A673 (cell line): ENCODE data around the gene ELK3. TPM values are rescaled to one million over a fixed set of nuclear protein-coding genes. Genes with fewer than 3 reads are reported as not detected.
A peak's percentile ranks its signal among the peaks of the same experiment; 100 is the strongest.

Experiments used
- BruUV-seq: library from RNA; stranded (reverse); fragments of 400-500 nt; replicated peaks from 2 replicates; lab custom pipeline; 2021; lab: Mats Ljungman, UMichigan
- CTCF ChIA-PET: fragments of 300-600 bp; sonication (Branson Sonifier 250); formaldehyde crosslinking; loops from one replicate; lab custom pipeline; 2022; ENCODE audit warnings: antibody characterized with exemption; lab: Charles Lee
- POLR2A ChIA-PET: fragments of 300-600 bp; sonication (Branson Sonifier 250); formaldehyde crosslinking; loops from one replicate; lab custom pipeline; 2022; ENCODE audit warnings: antibody characterized with exemption; ENCODE audit not compliant: low non-redundant PET; lab: Charles Lee
- DNase-seq: peaks from one replicate; pipeline ENCODE4 v3.0.0-alpha.2; 2015; ENCODE audit warnings: low spot score
- H3K27ac ChIP-seq: fragments of 200-600 bp; sonication (generic); 2 replicates; pipeline ENCODE4 v1.5.1; 2016; ENCODE audit warnings: mixed run types, low read depth, mild to moderate bottlenecking, mixed read lengths, antibody characterized with exemption, low read length; ENCODE audit not compliant: poor library complexity, severe bottlenecking
- H3K27me3 ChIP-seq: fragments of 200-600 bp; sonication (generic); replicated peaks from 2 replicates; pipeline ENCODE4 v1.6.1; 2017; ENCODE audit warnings: mixed run types, low read depth, mild to moderate bottlenecking, mixed read lengths, antibody characterized with exemption, low read length; ENCODE audit not compliant: insufficient read depth, poor library complexity
- H3K36me3 ChIP-seq: fragments of 200-600 bp; sonication (generic); 2 replicates; pipeline ENCODE4 v1.6.1; 2016; ENCODE audit warnings: mixed run types, mild to moderate bottlenecking, mixed read lengths, antibody characterized with exemption, low read length; ENCODE audit not compliant: insufficient read depth, poor library complexity, severe bottlenecking
- H3K4me1 ChIP-seq: fragments of 200-600 bp; sonication (generic); 2 replicates; pipeline ENCODE4 v1.6.1; 2017; ENCODE audit warnings: mixed run types, mild to moderate bottlenecking, mixed read lengths, antibody characterized with exemption, low read length; ENCODE audit not compliant: insufficient read depth, poor library complexity, severe bottlenecking
- H3K4me3 ChIP-seq: fragments of 200-600 bp; sonication (generic); 2 replicates; pipeline ENCODE4 v1.5.1; 2016; ENCODE audit warnings: low read depth, mixed run types, mild to moderate bottlenecking, mixed read lengths, low read length; ENCODE audit not compliant: poor library complexity, severe bottlenecking
- H3K9me3 ChIP-seq: fragments of 200-600 bp; sonication (generic); 2 replicates; pipeline ENCODE4 v1.6.1; 2016; ENCODE audit warnings: mixed run types, low read depth, mild to moderate bottlenecking, mixed read lengths, antibody characterized with exemption, low read length; ENCODE audit not compliant: poor library complexity, severe bottlenecking
- CTCF ChIP-seq: fragments of 300-800, 200-600 bp; sonication (generic); conservative IDR thresholded peaks from 2 replicates; pipeline ENCODE4 v1.5.1; 2017; ENCODE audit warnings: low read depth, mild to moderate bottlenecking, antibody characterized with exemption, low read length, moderate library complexity, mixed read lengths
- EZH2 ChIP-seq: fragments of 200-600 bp; sonication (generic); IDR thresholded peaks from 2 replicates; pipeline ENCODE4 v1.6.1; 2017; ENCODE audit warnings: borderline replicate concordance, low read depth, mild to moderate bottlenecking, mixed read lengths, antibody characterized with exemption, low read length; ENCODE audit not compliant: poor library complexity, severe bottlenecking
- intact Hi-C: fragments of 100-400 bp; cut with micrococcal nuclease; formaldehyde crosslinking; loops from one replicate; pipeline ENCODE4 v1.10.0; 2022; ENCODE audit not compliant: unreplicated experiment
- total RNA-seq: library from RNA; stranded (reverse); gene quantifications from 2 replicates; pipeline ENCODE4 v1.2.3, GENCODE V29; 2021

Gene ELK3
- total RNA-seq, 1 experiment from 2014 or later, result 62.1 TPM

GRCh38 chr12:96224219-96224615 lies 30.0 kb downstream of the ELK3 start:
- POLR2A ChIA-PET, result no interaction called here

GRCh38 chr12:96225044-96225855 lies 31.1 kb downstream of the ELK3 start:
- Histone ChIP-seq H3K9me3 (no peaks in the 10 kb centered on the region), H3K36me3 (peaks cover 12% of the 10 kb centered on the region), H3K27ac (peak overlapping the region; percentile 12), H3K27me3 (no peaks in the 10 kb centered on the region), H3K4me1 (peaks cover 15% of the 10 kb centered on the region), H3K4me3 (no peak overlapping the region)
- CTCF ChIA-PET, result no interaction called here
- TF ChIP-seq CTCF (no peak), EZH2 (no peak)
- POLR2A ChIA-PET, result no interaction called here
- BruUV-seq, result no TSS peak
- DNase-seq, result peak; percentile 40
- intact Hi-C loops, result no loop called here

More at GRCh38 chr12:96224219-96224615, 30.0 kb downstream of the ELK3 start:
- intact Hi-C loops, result no loop called here
- no peak for TF ChIP-seq EZH2
- H3K4me3 ChIP-seq, result no peak overlapping the region
- H3K9me3 ChIP-seq, result no peaks in the 10 kb centered on the region
- peaks cover 15% of the 10 kb centered on the region for H3K4me1 ChIP-seq
- H3K36me3 ChIP-seq, result peaks cover 12% of the 10 kb centered on the region
- H3K27me3 ChIP-seq, result no peaks in the 10 kb centered on the region
- CTCF ChIA-PET, result no interaction called here
- DNase-seq, result no peak
- H3K27ac ChIP-seq, result peak overlapping the region; percentile 12
- no TSS peak for BruUV-seq

GRCh38 chr12:96225994-96226399 lies 31.8 kb downstream of the ELK3 start:
- intact Hi-C loops, result no loop called here
- ChIA-PET CTCF (no interaction called here), POLR2A (no interaction called here)
- no peak overlapping the region for H3K27ac ChIP-seq
- no peak overlapping the region for H3K4me3 ChIP-seq
- no peak for DNase-seq
- no TSS peak for BruUV-seq
- TF ChIP-seq CTCF, result no peak
- TF ChIP-seq EZH2, result no peak
- H3K27me3 ChIP-seq, result no peaks in the 10 kb centered on the region
- H3K4me1 ChIP-seq, result peaks cover 15% of the 10 kb centered on the region
- H3K36me3 ChIP-seq, result peaks cover 12% of the 10 kb centered on the region
- no peaks in the 10 kb centered on the region for H3K9me3 ChIP-seq

- CTCF ChIA-PET, result no interaction called here
- BruUV-seq, result no TSS peak
- H3K4me1 ChIP-seq, result peaks cover 15% of the 10 kb centered on the region
These were observed 32.2 kb downstream of the ELK3 start for GRCh38 chr12:96226401-96226800.

More at GRCh38 chr12:96226401-96226800, 32.2 kb downstream of the ELK3 start:
- H3K27me3 ChIP-seq, result no peaks in the 10 kb centered on the region
- H3K27ac ChIP-seq, result no peak overlapping the region
- POLR2A ChIA-PET, result no interaction called here
- TF ChIP-seq EZH2 (no peak), CTCF (no peak)
- intact Hi-C loops, result no loop called here
- no peaks in the 10 kb centered on the region for H3K9me3 ChIP-seq
- H3K4me3 ChIP-seq, result no peak overlapping the region
- peaks cover 12% of the 10 kb centered on the region for H3K36me3 ChIP-seq
- no peak for DNase-seq
